Epithelial cell of proximal tubule (primary cell): Measurements from ENCODE around the gene ADTRP. TPM values are rescaled to one million over a fixed set of nuclear protein-coding genes. Genes with fewer than 3 reads are reported as not detected.

Experiments used
- DNase-seq: peaks from one replicate; pipeline ENCODE4 v3.0.0-alpha.2; 2011; ENCODE audit warnings: low read depth
- H3K4me3 ChIP-seq: 2 replicates; pipeline ENCODE4 v1.5.1; 2011; ENCODE audit warnings: low read depth, mild to moderate bottlenecking, low read length
- total RNA-seq: library from RNA; depleted of rRNA; stranded (reverse); fragments of >200 nt; gene quantifications from 2 replicates; pipeline ENCODE4 v1.2.3, GENCODE V29; 2015
- TF ChIP-seq, protein P1 (sequence below): conservative IDR thresholded peaks from 2 replicates; pipeline ENCODE4 v1.5.1; 2012; ENCODE audit warnings: low read depth, mild to moderate bottlenecking, low read length

Gene ADTRP
- total RNA-seq, 1 donor from 2014 or later, result 0.12 TPM

DNA sequence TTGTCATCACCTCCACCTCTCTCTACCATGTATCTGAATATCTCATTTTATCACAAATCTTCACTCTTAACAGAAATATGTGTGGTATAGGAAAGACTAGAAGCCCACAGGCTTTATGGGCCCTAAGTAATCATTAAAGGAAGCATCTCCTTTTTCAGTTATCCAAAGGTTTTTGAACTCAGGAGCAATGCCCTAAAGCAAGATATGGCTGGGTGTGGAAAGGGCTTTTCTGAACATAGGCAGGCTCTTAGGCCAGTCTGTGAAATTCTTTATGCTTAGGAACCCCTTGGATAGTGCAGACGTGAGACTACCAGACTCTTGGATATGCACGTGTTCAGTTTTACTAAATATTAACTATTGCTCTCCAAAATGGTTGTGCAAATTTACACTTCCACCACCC is 99.5 kb downstream of the ADTRP start:
- DNase-seq, result no peak
- no peak overlapping the region for H3K4me3 ChIP-seq
- TF ChIP-seq, protein P1, sequence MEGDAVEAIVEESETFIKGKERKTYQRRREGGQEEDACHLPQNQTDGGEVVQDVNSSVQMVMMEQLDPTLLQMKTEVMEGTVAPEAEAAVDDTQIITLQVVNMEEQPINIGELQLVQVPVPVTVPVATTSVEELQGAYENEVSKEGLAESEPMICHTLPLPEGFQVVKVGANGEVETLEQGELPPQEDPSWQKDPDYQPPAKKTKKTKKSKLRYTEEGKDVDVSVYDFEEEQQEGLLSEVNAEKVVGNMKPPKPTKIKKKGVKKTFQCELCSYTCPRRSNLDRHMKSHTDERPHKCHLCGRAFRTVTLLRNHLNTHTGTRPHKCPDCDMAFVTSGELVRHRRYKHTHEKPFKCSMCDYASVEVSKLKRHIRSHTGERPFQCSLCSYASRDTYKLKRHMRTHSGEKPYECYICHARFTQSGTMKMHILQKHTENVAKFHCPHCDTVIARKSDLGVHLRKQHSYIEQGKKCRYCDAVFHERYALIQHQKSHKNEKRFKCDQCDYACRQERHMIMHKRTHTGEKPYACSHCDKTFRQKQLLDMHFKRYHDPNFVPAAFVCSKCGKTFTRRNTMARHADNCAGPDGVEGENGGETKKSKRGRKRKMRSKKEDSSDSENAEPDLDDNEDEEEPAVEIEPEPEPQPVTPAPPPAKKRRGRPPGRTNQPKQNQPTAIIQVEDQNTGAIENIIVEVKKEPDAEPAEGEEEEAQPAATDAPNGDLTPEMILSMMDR, result no peak

GRCh38 chr6:11675601-11676000 is 103.0 kb downstream of the ADTRP start:
- TF ChIP-seq, protein P1, result peak; percentile 69
- H3K4me3 ChIP-seq, result no peak overlapping the region
- DNase-seq, result no peak

GRCh38 chr6:11672669-11673068 is 105.9 kb downstream of the ADTRP start:
- H3K4me3 ChIP-seq, result no peak overlapping the region
- no peak for DNase-seq
- TF ChIP-seq, protein P1, result no peak

- H3K4me3 ChIP-seq, result no peak overlapping the region
- DNase-seq, result no peak
- TF ChIP-seq, protein P1, result no peak
These were observed 106.3 kb downstream of the ADTRP start for GRCh38 chr6:11672256-11672655.

DNA sequence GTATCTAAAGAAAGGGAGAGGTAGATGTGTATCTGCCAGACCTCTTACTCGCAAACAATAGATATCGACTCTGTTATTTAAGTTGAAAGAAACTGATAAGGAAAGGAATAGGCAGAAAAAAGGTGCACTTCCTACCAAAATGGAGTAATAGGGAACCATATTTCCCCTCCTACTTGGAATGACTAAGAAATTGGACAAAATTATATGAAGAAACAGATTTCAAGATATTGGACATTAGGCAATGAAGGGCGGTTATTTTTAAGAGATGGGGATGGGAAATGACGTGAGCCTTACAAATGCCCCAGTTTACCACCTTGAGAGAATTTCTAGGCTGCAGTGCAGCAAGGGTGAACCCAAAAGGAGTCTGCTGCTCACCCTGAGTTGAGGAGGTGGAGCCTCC is 108.9 kb downstream of the ADTRP start:
- TF ChIP-seq, protein P1, result no peak
- DNase-seq, result no peak
- H3K4me3 ChIP-seq, result no peak overlapping the region

- no peak overlapping the region for H3K4me3 ChIP-seq
- TF ChIP-seq, protein P1, result no peak
- DNase-seq, result no peak
These were observed 110.1 kb downstream of the ADTRP start for GRCh38 chr6:11668455-11668854.

DNA sequence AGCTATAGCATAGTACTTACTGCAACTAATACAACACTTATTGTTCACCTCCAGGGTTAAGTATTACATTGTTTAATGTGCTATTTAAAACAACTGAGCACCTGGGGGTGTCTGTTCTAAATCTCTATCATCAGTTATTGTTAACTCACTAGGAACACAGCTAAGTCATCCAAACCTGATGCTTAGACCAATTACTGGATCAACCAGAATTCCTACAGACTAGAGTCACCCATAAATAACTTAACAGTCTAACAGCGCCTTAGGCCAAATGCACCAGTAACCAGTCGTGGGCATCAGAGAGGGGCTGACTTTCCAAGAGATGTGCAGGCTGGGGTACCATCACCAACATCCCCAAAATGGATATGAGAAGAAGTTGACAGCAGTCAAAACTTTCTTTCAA is 110.7 kb downstream of the ADTRP start:
- no peak overlapping the region for H3K4me3 ChIP-seq
- TF ChIP-seq, protein P1, result no peak
- no peak for DNase-seq
